Thymus (tissue), 11 donors: ENCODE results near the gene TBC1D10A. TPM values are rescaled to one million over a fixed set of nuclear protein-coding genes. Genes with fewer than 3 reads are reported as not detected.
A peak's percentile ranks its signal among the peaks of the same experiment; 100 is the strongest.

Experiments
- DNase-seq, 9 donors: peaks; one replicate each; pipeline ENCODE4 v3.0.0-alpha.2; 2013; ENCODE audit warnings: low spot score in 9 of 9, low read depth in 6 of 9, missing footprints in 1 of 9
- H3K27ac ChIP-seq, 2 donors: one replicate each; pipeline ENCODE4 v1.5.1; 2013; ENCODE audit warnings: control low read depth in 1 of 2, low read depth in 1 of 2, low read length in 1 of 2, mild to moderate bottlenecking in 1 of 2, moderate library complexity in 1 of 2
- H3K27me3 ChIP-seq, 2 donors: one replicate each; pipeline ENCODE4 v1.5.1; 2013; ENCODE audit warnings: low read length in 1 of 2; ENCODE audit not compliant: control insufficient read depth in 2 of 2, insufficient read depth in 1 of 2
- H3K36me3 ChIP-seq, 2 donors: one replicate each; pipeline ENCODE4 v1.5.1; 2013; ENCODE audit warnings: low read length in 1 of 2, mild to moderate bottlenecking in 1 of 2, moderate library complexity in 1 of 2; ENCODE audit not compliant: control insufficient read depth in 2 of 2, insufficient read depth in 2 of 2
- H3K4me1 ChIP-seq, 2 donors: one replicate each; pipeline ENCODE4 v1.5.1; 2013; ENCODE audit warnings: low read length in 2 of 2; ENCODE audit not compliant: control insufficient read depth in 2 of 2, insufficient read depth in 2 of 2
- H3K4me3 ChIP-seq, 2 donors: one replicate each; pipeline ENCODE4 v1.5.1; 2013; ENCODE audit warnings: low read length in 2 of 2, control low read depth in 1 of 2, mild to moderate bottlenecking in 1 of 2
- H3K9me3 ChIP-seq, 2 donors: one replicate each; pipeline ENCODE4 v1.5.1; 2013; ENCODE audit warnings: low read length in 1 of 2, mild to moderate bottlenecking in 1 of 2; ENCODE audit not compliant: control insufficient read depth in 2 of 2, insufficient read depth in 1 of 2
- WGBS: extraction: QIAGEN DNeasy Blood & Tissue Kit; methylation state at CpG from one replicate; pipeline ENCODE4 v1.1.7; 2013; 5-methylcytosine and 5-hydroxymethylcytosine counted together
- polyA plus RNA-seq: library from polyadenylated mRNA; stranded (reverse); fragments of 200-250 nt; gene quantifications from one replicate; pipeline ENCODE4 v1.2.3, GENCODE V29; 2013
- total RNA-seq: library from RNA; stranded (reverse); fragments of 120-200 nt; gene quantifications from one replicate; pipeline ENCODE4 v1.2.4, GENCODE V29; 2013
- donor health status: healthy.

TBC1D10A gene
- total and polyA plus RNA-seq, 2 donors = 25.6 to 39.0 TPM

DNA sequence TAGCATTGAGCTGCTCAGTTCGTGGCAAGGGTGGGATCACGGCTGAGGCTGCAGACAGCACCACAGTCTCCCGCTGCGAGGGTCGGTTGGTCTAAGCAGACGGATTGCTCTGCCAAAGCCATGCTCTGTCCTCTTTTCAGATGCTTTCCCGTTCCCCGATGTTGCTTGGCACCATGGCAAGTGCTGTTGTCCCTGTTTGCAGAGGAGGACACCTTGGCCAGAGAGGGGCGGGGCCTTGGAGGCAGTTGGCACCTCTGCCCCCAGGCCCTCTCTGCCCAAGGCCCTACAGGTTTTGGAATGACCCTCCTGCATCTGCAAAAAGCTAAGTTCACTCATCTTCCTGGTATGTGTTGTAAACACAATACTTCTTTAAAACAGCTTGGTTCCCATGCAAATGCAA lies 41.7 kb upstream of the TBC1D10A start:
- H3K4me3 ChIP-seq = no peak overlapping the region
- WGBS = 99% methylated on average over 9 of the region's 9 CpGs
- DNase-seq = no peak

GRCh38 chr22:30365891-30366290 lies 39.1 kb upstream of the TBC1D10A start:
- no peaks in the 10 kb centered on the region for H3K27me3 ChIP-seq
- WGBS = 97% methylated on average over 18 of the region's 18 CpGs
- no peak overlapping the region for H3K4me3 ChIP-seq
- DNase-seq = no peak
- no peaks in the 10 kb centered on the region for H3K9me3 ChIP-seq
- peaks cover 0 to 4% of the 10 kb centered on the region in 2 donors for H3K36me3 ChIP-seq
- H3K4me1 ChIP-seq = peaks cover 0 to 21% of the 10 kb centered on the region in 2 donors
- H3K27ac ChIP-seq = no peak overlapping the region

More for the DNA sequence above, 41.7 kb upstream of the TBC1D10A start:
- no peaks in the 10 kb centered on the region for H3K27me3 ChIP-seq
- no peak overlapping the region for H3K27ac ChIP-seq
- H3K36me3 ChIP-seq = peaks cover 0 to 4% of the 10 kb centered on the region in 2 donors
- peaks cover 0 to 7% of the 10 kb centered on the region in 2 donors for H3K9me3 ChIP-seq
- peaks cover 0 to 4% of the 10 kb centered on the region in 2 donors for H3K4me1 ChIP-seq

DNA sequence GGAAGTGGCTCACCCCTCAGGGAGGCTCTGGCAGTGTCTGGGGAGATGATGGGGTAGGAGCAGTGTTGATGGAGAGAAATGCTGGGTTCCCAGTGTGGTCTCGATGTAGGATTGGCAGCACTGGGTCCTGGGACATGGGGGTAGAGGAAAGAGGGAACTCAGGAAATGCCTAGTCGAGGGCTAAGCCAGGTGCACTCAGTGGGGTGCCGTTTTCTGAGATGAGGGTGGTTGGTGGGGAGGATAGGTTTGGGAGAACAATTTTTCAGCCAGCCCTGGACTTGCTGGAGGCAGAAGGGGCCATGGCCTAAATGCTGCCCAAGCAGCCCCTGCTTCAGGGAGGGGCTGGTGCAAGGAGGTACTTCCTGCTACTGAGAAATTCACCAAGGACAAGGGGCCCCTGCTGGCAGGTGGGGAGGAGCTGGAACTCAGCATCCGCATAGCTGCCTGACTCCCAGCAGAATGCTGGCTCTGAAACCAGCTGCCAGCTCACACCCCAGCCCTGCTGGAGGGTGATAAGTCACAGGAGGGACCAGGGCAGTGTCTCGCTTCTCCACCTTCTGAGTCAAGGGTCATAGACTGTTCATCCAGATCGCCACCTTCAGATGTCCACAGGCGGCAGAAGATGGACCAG lies 36.0 kb upstream of the TBC1D10A start:
- WGBS = 86% methylated on average over 7 of the region's 7 CpGs
- H3K9me3 ChIP-seq = no peaks in the 10 kb centered on the region
- DNase-seq = peak in 1 of 9 donors; percentile 22
- peaks cover 0 to 23% of the 10 kb centered on the region in 2 donors for H3K4me1 ChIP-seq
- H3K36me3 ChIP-seq = peaks cover 0 to 4% of the 10 kb centered on the region in 2 donors
- H3K4me3 ChIP-seq = no peak overlapping the region
- no peak overlapping the region for H3K27ac ChIP-seq
- no peaks in the 10 kb centered on the region for H3K27me3 ChIP-seq

DNA sequence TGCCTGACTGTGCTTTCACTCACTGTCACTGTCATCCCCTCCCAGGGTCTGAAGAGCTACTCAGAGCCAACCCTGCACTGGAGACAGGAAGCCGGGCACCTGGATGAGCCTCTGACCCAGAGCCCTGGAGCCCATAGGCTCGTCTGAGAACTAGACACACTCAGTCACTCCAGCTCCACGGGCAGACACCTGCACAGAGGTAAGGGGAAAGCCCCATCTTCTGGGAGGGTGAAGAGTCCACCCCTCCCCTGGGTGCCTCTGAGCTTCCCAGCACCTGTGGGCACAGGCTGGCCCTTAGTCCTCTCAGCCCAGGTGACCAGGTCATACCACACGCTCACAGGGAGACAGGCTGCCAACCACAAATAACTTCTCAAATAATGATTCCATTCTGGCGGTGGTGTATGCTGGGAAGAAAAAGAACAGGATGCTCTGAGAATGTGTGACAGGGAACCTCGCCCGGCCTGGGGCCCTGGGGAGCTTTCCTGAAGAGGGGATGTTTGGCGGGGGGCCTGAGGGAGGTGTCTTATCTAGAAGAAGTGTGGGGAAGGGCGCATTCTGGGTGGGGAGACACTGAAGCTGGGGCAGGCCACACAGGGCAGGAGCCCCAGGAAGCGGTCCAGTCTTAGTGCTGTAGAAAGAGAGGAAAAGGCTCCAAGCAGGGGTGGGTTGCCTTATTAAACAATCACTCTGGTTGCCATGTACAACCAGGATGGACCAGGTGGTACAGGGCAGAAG lies 35.3 kb upstream of the TBC1D10A start:
- H3K4me3 ChIP-seq = no peak overlapping the region
- no peaks in the 10 kb centered on the region for H3K27me3 ChIP-seq
- DNase-seq = no peak
- H3K4me1 ChIP-seq = peaks cover 2 to 29% of the 10 kb centered on the region in 2 donors
- no peaks in the 10 kb centered on the region for H3K9me3 ChIP-seq
- H3K27ac ChIP-seq = no peak overlapping the region
- WGBS = 87% methylated on average over 10 of the region's 10 CpGs
- peaks cover 0 to 4% of the 10 kb centered on the region in 2 donors for H3K36me3 ChIP-seq

GRCh38 chr22:30358541-30358940 lies 31.8 kb upstream of the TBC1D10A start:
- H3K27ac ChIP-seq = no peak overlapping the region
- DNase-seq = no peak
- H3K27me3 ChIP-seq = no peaks in the 10 kb centered on the region
- H3K36me3 ChIP-seq = peaks cover 0 to 12% of the 10 kb centered on the region in 2 donors
- H3K4me1 ChIP-seq = peaks cover 15 to 47% of the 10 kb centered on the region in 2 donors
- H3K9me3 ChIP-seq = no peaks in the 10 kb centered on the region
- WGBS = 97% methylated on average over 6 of the region's 6 CpGs
- no peak overlapping the region for H3K4me3 ChIP-seq

DNA sequence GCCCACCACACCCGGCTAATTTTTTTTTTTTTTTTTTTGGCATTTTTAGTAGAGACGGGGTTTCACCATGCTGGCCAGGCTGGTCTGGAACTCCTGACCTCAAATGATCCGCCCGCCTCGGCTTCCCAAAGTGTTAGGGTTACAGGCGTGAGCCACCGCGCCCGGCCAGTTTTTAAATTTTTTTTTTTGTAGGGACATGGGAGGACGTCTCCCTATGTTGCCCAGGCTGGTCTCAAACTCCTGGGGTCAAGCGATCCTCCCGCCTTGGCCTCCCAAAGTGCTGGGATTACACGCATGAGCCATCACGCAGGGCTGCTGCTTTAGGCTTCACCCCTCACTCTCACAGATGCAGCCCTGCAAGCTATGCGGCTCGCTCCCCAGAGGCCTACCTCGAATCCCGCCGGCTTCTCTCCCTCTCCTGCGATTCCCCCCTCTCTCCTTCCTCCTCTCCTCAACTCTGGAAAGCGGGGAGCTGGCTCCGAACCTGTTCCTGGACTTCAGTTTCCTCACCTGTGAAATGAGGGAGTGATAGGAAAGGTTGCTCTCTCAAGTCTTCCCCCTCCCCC lies 31.0 kb upstream of the TBC1D10A start:
- Histone ChIP-seq H3K36me3 (peaks cover 6 to 17% of the 10 kb centered on the region in 2 donors), H3K4me3 (no peak overlapping the region)

DNA sequence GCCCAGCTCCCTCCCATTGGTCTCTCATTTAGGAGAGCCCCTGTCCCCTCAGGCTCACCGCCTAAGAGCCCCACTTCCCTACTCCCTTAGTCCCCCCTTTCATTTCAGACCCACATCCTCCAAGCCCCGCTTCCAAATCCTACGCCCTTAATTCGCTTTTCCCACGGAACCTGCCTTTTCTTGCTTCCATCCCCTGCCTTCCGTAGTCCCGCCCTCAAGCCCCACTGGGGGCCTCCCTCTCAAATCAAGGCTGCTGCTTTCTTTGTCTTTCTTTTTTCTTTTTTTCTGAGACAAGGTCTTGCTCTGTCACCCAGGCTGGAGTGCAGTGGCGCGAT lies 30.5 kb upstream of the TBC1D10A start:
- H3K4me3 ChIP-seq = peak overlapping the region; percentile 94 to 98
- H3K9me3 ChIP-seq = no peaks in the 10 kb centered on the region
- peaks cover 15 to 37% of the 10 kb centered on the region in 2 donors for H3K4me1 ChIP-seq
- 4% methylated on average over 9 of the region's 9 CpGs for WGBS
- H3K27ac ChIP-seq = peak overlapping the region in 1 of 2 donors; percentile 60
- peak in 4 of 9 donors; percentile 23 to 56 (median 32) for DNase-seq
- H3K36me3 ChIP-seq = peaks cover 12 to 22% of the 10 kb centered on the region in 2 donors
- H3K27me3 ChIP-seq = no peaks in the 10 kb centered on the region

More for the DNA sequence above, 31.0 kb upstream of the TBC1D10A start:
- WGBS = 78% methylated on average over 22 of the region's 22 CpGs
- H3K9me3 ChIP-seq = no peaks in the 10 kb centered on the region
- H3K4me1 ChIP-seq = peaks cover 15 to 42% of the 10 kb centered on the region in 2 donors
- no peak overlapping the region for H3K27ac ChIP-seq
- H3K27me3 ChIP-seq = no peaks in the 10 kb centered on the region
- no peak for DNase-seq

- H3K4me1 ChIP-seq = peaks cover 15 to 31% of the 10 kb centered on the region in 2 donors
- under 1% methylated on average over 91 of the region's 91 CpGs for WGBS
Observed at GRCh38 chr22:30356449-30357235, 29.9 kb upstream of the TBC1D10A start, which contains the start of the genes CCDC157 and SF3A1. Gene CCDC157 (plus strand): TSS chr22:30357007. CDS start chr22:30366001, 8,994 bp downstream. Gene SF3A1 (minus strand): TSS chr22:30356894. CDS start chr22:30356792, 102 bp downstream.

More at GRCh38 chr22:30356449-30357235, 29.9 kb upstream of the TBC1D10A start, which contains the start of the genes CCDC157 and SF3A1:
- Histone ChIP-seq H3K4me3 (peak within 1 kb of the TSS; percentile 94 to 98), H3K27ac (peak within 1 kb of the TSS; percentile 86 to 98), H3K36me3 (peaks cover 17 to 28% of the 10 kb centered on the region in 2 donors), H3K27me3 (no peaks in the 10 kb centered on the region), H3K9me3 (no peaks in the 10 kb centered on the region)
- DNase-seq = peak; percentile 61 to 91 (median 82)
